H1 (cell line): ENCODE results near the gene TUBA1A. TPM values are rescaled to one million over a fixed set of nuclear protein-coding genes. Genes with fewer than 3 reads are reported as not detected.

ENCODE experiments used
- CTCF ChIA-PET: fragments of 300-600 bp; sonication (Branson Sonifier 250); formaldehyde crosslinking; loops from one replicate; lab custom pipeline; 2021; ENCODE audit not compliant: partially characterized antibody; lab: Charles Lee
- POLR2A ChIA-PET: fragments of 300-600 bp; sonication (Branson Sonifier 250); formaldehyde crosslinking; loops from one replicate; lab custom pipeline; 2021; ENCODE audit warnings: inconsistent platforms; ENCODE audit not compliant: partially characterized antibody; lab: Charles Lee
- DNase-seq, 2 experiments: peaks; one replicate each; pipeline versions ENCODE4 v3.0.0 to v3.0.0-alpha.2; 2010 to 2022; ENCODE audit warnings: low spot score in 2 of 2, low read depth in 1 of 2, mixed read lengths in 1 of 2
- FAIRE-seq: peaks from 2 replicates; lab custom pipeline; 2011; peaks lifted over from hg19 to GRCh38; lab: Jason Lieb, UNC
- H2AFZ ChIP-seq: 2 replicates; pipeline ENCODE4 v1.8.1; 2012; ENCODE audit warnings: low read length, inconsistent platforms
- H2AK5ac ChIP-seq: 2 replicates; pipeline ENCODE4 v1.6.1; 2013; ENCODE audit warnings: low read depth, low read length
- H2BK120ac ChIP-seq: replicated peaks from 2 replicates; pipeline ENCODE3; 2013; ENCODE audit warnings: low read depth, low read length, inconsistent platforms
- H2BK12ac ChIP-seq: 2 replicates; pipeline ENCODE4 v1.6.1; 2013; ENCODE audit warnings: low read depth, low read length
- H2BK15ac ChIP-seq: 2 replicates; pipeline ENCODE4 v1.6.1; 2013; ENCODE audit warnings: low read length
- H2BK20ac ChIP-seq: 2 replicates; pipeline ENCODE4 v1.6.1; 2013; ENCODE audit warnings: low read length
- H2BK5ac ChIP-seq: 2 replicates; pipeline ENCODE4 v1.6.1; 2013; ENCODE audit warnings: low read depth, low read length
- H3K14ac ChIP-seq: 2 replicates; pipeline ENCODE4 v1.6.1; 2013; ENCODE audit warnings: inconsistent platforms; ENCODE audit not compliant: insufficient read length
- H3K18ac ChIP-seq: 2 replicates; pipeline ENCODE4 v1.6.1; 2013; ENCODE audit warnings: low read length; ENCODE audit errors: extremely low read depth
- H3K23ac ChIP-seq: 2 replicates; pipeline ENCODE4 v1.6.1; 2013; ENCODE audit warnings: inconsistent platforms; ENCODE audit not compliant: insufficient read length
- H3K23me2 ChIP-seq: 2 replicates; pipeline ENCODE4 v1.6.1; 2013; ENCODE audit warnings: low read depth, low read length
- H3K27ac ChIP-seq: 2 replicates; pipeline ENCODE4 v1.6.1; 2011; ENCODE audit warnings: low read depth, low read length, inconsistent platforms
- H3K27me3 ChIP-seq, 4 experiments: replicated peaks in 1 of 4; 1 replicate in 1 of 4; 2 replicates in 3 of 4; pipeline versions ENCODE4 v1.6.1 to v1.8.1; 2011 to 2013; ENCODE audit warnings: low read length in 3 of 4, mild to moderate bottlenecking in 3 of 4, inconsistent platforms in 2 of 4, mixed read lengths in 2 of 4, moderate library complexity in 1 of 4; ENCODE audit not compliant: control insufficient read depth in 3 of 4, insufficient read depth in 3 of 4; ENCODE audit errors: extremely low read depth in 1 of 4
- H3K36me3 ChIP-seq, 4 experiments: 2 replicates each; pipeline versions ENCODE4 v1.6.1 to v1.8.1; 2011 to 2013; ENCODE audit warnings: mild to moderate bottlenecking in 4 of 4, low read length in 3 of 4, moderate library complexity in 2 of 4, control low read depth in 1 of 4, inconsistent platforms in 1 of 4; ENCODE audit not compliant: insufficient read depth in 4 of 4, control insufficient read depth in 2 of 4
- H3K4ac ChIP-seq: replicated peaks from 2 replicates; pipeline ENCODE3; 2013; ENCODE audit warnings: low read length, low read depth, mixed read lengths, inconsistent platforms; ENCODE audit not compliant: insufficient read length
- H3K4me1 ChIP-seq, 4 experiments: replicated peaks in 1 of 4; 1 replicate in 1 of 4; 2 replicates in 3 of 4; pipeline versions ENCODE4 v1.6.1 to v1.8.1; 2011 to 2013; ENCODE audit warnings: low read length in 3 of 4, inconsistent platforms in 2 of 4, mixed read lengths in 1 of 4; ENCODE audit not compliant: insufficient read depth in 4 of 4, control insufficient read depth in 3 of 4
- H3K4me2 ChIP-seq, 2 experiments: 2 replicates each; pipeline versions ENCODE4 v1.6.1 to v1.8.1; 2011 to 2013; ENCODE audit warnings: low read depth in 2 of 2, low read length in 2 of 2, control low read depth in 1 of 2, inconsistent platforms in 1 of 2, mild to moderate bottlenecking in 1 of 2; ENCODE audit not compliant: insufficient read depth in 1 of 2
- H3K4me3 ChIP-seq, 4 experiments: fragments of 200-600, 300-600 bp in 1 of 4; sonication (generic), shearing (Covaris generic), sonication (Bioruptor Twin) in 1 of 4; 2 replicates each; pipeline versions ENCODE4 v1.5.1 to v1.8.1; 2011 to 2016; ENCODE audit warnings: low read length in 4 of 4, low read depth in 3 of 4, control low read depth in 2 of 4, inconsistent platforms in 2 of 4, mild to moderate bottlenecking in 2 of 4, mixed read lengths in 1 of 4, moderate library complexity in 1 of 4; ENCODE audit not compliant: insufficient read depth in 2 of 4; ENCODE audit errors: extremely low read depth in 1 of 4
- H3K56ac ChIP-seq: replicated peaks from 2 replicates; pipeline ENCODE3; 2013; ENCODE audit warnings: low read depth, mild to moderate bottlenecking, mixed read lengths, low read length, inconsistent platforms; ENCODE audit not compliant: insufficient read length
- H3K79me1 ChIP-seq: 2 replicates; pipeline ENCODE4 v1.6.1; 2013; ENCODE audit warnings: low read depth, low read length, control low read depth
- H3K79me2 ChIP-seq, 2 experiments: 2 replicates each; pipeline versions ENCODE4 v1.6.1 to v1.8.1; 2012 to 2013; ENCODE audit warnings: low read length in 2 of 2, mild to moderate bottlenecking in 2 of 2, inconsistent platforms in 1 of 2; ENCODE audit not compliant: insufficient read depth in 2 of 2, control insufficient read depth in 1 of 2
- H3K9ac ChIP-seq, 4 experiments: replicated peaks in 1 of 4; 1 replicate in 1 of 4; 2 replicates in 3 of 4; pipeline versions ENCODE4 v1.6.1 to v1.8.1; 2011 to 2013; ENCODE audit warnings: low read depth in 3 of 4, low read length in 3 of 4, control low read depth in 2 of 4, mild to moderate bottlenecking in 2 of 4, moderate library complexity in 2 of 4, inconsistent platforms in 1 of 4; ENCODE audit errors: extremely low read depth in 1 of 4
- H3K9me3 ChIP-seq, 2 experiments: 2 replicates each; pipeline versions ENCODE4 v1.6.1 to v1.8.1; 2012 to 2013; ENCODE audit warnings: mild to moderate bottlenecking in 2 of 2, moderate library complexity in 2 of 2, control low read depth in 1 of 2, inconsistent platforms in 1 of 2, low read depth in 1 of 2, low read length in 1 of 2, mixed read lengths in 1 of 2; ENCODE audit not compliant: insufficient read depth in 2 of 2
- H4K20me1 ChIP-seq, 2 experiments: replicated peaks in 1 of 2; 2 replicates each; pipeline versions ENCODE3 to v1.8.1; 2011 to 2013; ENCODE audit warnings: inconsistent platforms in 2 of 2, low read length in 2 of 2, mild to moderate bottlenecking in 1 of 2; ENCODE audit not compliant: insufficient read depth in 2 of 2, control insufficient read depth in 1 of 2
- H4K5ac ChIP-seq: 2 replicates; pipeline ENCODE4 v1.6.1; 2013; ENCODE audit warnings: low read length, low read depth, mixed read lengths, inconsistent platforms; ENCODE audit not compliant: insufficient read length
- H4K8ac ChIP-seq: 2 replicates; pipeline ENCODE4 v1.8.0; 2013; ENCODE audit warnings: mild to moderate bottlenecking, moderate library complexity, low read length, inconsistent platforms; ENCODE audit not compliant: insufficient read depth; ENCODE audit errors: extremely low read depth
- H4K91ac ChIP-seq: replicated peaks from 2 replicates; pipeline ENCODE3; 2013; ENCODE audit warnings: low read length, mixed read lengths, inconsistent platforms; ENCODE audit not compliant: insufficient read length
- ATF2 ChIP-seq: IDR thresholded peaks from 2 replicates; pipeline ENCODE4 v1.6.1; 2012; ENCODE audit warnings: low read length, inconsistent platforms
- CTCF ChIP-seq, 3 experiments: IDR thresholded peaks; 1 replicate in 2 of 3; 2 replicates in 1 of 3; pipeline versions ENCODE4 v1.5.1 to v1.6.1; 2011; ENCODE audit warnings: low read length in 3 of 3, mild to moderate bottlenecking in 3 of 3, inconsistent platforms in 2 of 3, low read depth in 1 of 3, moderate library complexity in 1 of 3; ENCODE audit not compliant: insufficient read depth in 1 of 3; ENCODE audit errors: control extremely low read depth in 1 of 3
- GTF2F1 ChIP-seq: IDR thresholded peaks from 2 replicates; pipeline ENCODE4 v1.6.1; 2012; ENCODE audit warnings: low read depth, low read length, improper control_type of control experiment, borderline replicate concordance
- HDAC2 ChIP-seq, 2 experiments: fragments of 300-600 bp in 1 of 2; sonication (generic) in 1 of 2; IDR thresholded peaks; 2 replicates each; pipeline ENCODE4 v1.6.1; 2011 to 2012; ENCODE audit warnings: low read depth in 2 of 2, low read length in 2 of 2, mild to moderate bottlenecking in 2 of 2, moderate library complexity in 2 of 2, borderline replicate concordance in 1 of 2, inconsistent platforms in 1 of 2
- MAX ChIP-seq: IDR thresholded peaks from 2 replicates; pipeline ENCODE4 v1.6.1; 2012; ENCODE audit warnings: inconsistent platforms
- TAF1 ChIP-seq: IDR thresholded peaks from 2 replicates; pipeline ENCODE4 v1.6.1; 2011; ENCODE audit warnings: mild to moderate bottlenecking, low read depth, low read length
- TBP ChIP-seq: IDR thresholded peaks from 2 replicates; pipeline ENCODE4 v1.6.1; 2011; ENCODE audit warnings: low read depth, low read length, improper control_type of control experiment
- YY1 ChIP-seq: IDR thresholded peaks from 2 replicates; pipeline ENCODE4 v1.6.1; 2011; ENCODE audit warnings: low read depth, mild to moderate bottlenecking, low read length
- WGBS, 2 experiments: shearing (Covaris generic) in 1 of 2; methylation state at CpG; one replicate each; pipeline versions ENCODE4 v1.1.6 to v1.1.7; 2013 to 2015; ENCODE audit warnings: low lambda C conversion rate in 2 of 2, mixed read lengths in 2 of 2, inconsistent platforms in 1 of 2, low coverage in 1 of 2, missing lambda C conversion rate in 1 of 2; ENCODE audit not compliant: insufficient replicate concordance in 2 of 2, insufficient coverage in 1 of 2, insufficient read length in 1 of 2; ENCODE audit errors: extremely low coverage in 1 of 2, missing lambda C conversion rate in 1 of 2; 5-methylcytosine and 5-hydroxymethylcytosine counted together
- polyA plus RNA-seq, 7 experiments: library from polyadenylated mRNA; depleted of rRNA in 3 of 7; stranded (reverse) in 5 of 7; unstranded in 2 of 7; fragments of >200 nt in 5 of 7; fragments of 200-250 nt in 2 of 7; gene quantifications; 1 replicate in 5 of 7; 2 replicates in 1 of 7; 4 replicates in 1 of 7; pipeline versions ENCODE4 v1.2.1 to v1.2.3, GENCODE V29; 2011 to 2013; ENCODE audit warnings: missing spikeins in 2 of 7, mixed read lengths in 2 of 7
- total RNA-seq: library from RNA; stranded (reverse); fragmentation: NEBNext Ultra II Directional; extraction: Animal tissue kit (Norgen Biotek cat#: 25700); gene quantifications from 2 replicates; pipeline ENCODE4 v1.2.1, GENCODE V29; 2021

TUBA1A gene
- total and polyA plus RNA-seq, 2 of the 8 experiments (the other 6 are each of a cell fraction or from before 2014, with no cell fraction given) = 283 to 1,018 TPM

- Histone ChIP-seq H3K4me3 (peak overlapping the region in 2 of 4 experiments; percentile 57 to 93; a peak in 2 of 8 replicates), H3K9me3 (no peaks in the 10 kb centered on the region), H2BK15ac (no peak overlapping the region), H3K27me3 (no peaks in the 10 kb centered on the region), H3K56ac (no peak overlapping the region), H3K9ac (no peak overlapping the region), H2BK20ac (no peak overlapping the region), H3K79me1 (no peaks in the 10 kb centered on the region; the same call in 1 of the 2 replicates), H2BK120ac (no peak overlapping the region), H2AK5ac (no peak overlapping the region), H3K27ac (no peak overlapping the region), H3K23ac (no peak overlapping the region), H3K23me2 (peaks cover 5% of the 10 kb centered on the region; the same call in 1 of the 2 replicates), H2AFZ (no peak overlapping the region), H3K4ac (no peak overlapping the region), H3K14ac (no peak overlapping the region), H3K79me2 (peaks cover 0 to 9% of the 10 kb centered on the region in 2 experiments; a peak in 2 of 4 replicates), H4K5ac (no peak overlapping the region), H3K4me2 (peak overlapping the region in 1 of 2 experiments; percentile 69; a peak in 2 of 4 replicates), H3K18ac (no peak overlapping the region), H4K8ac (no peak overlapping the region), H4K20me1 (peaks cover 0 to 4% of the 10 kb centered on the region in 2 experiments), H2BK12ac (no peak overlapping the region), H3K4me1 (no peaks in the 10 kb centered on the region; a peak in 2 of 7 replicates), H2BK5ac (no peak overlapping the region), H4K91ac (no peak overlapping the region), H3K36me3 (peaks cover 2 to 22% (median 8%) of the 10 kb centered on the region in 4 experiments; a peak in 5 of 8 replicates)
- ChIA-PET CTCF (interaction anchor here (0.6 kb wide), 1 partner anchor 78 kb away, joined by 3 read pairs; no protein-coding TSS in a partner anchor), POLR2A (interaction anchor here (0.9 to 4.1 kb wide), 5 partner anchors 9 to 99 kb away, joined by 4 to 41 read pairs (median 7); partner anchors contain the start of gene TUBA1B)
- DNase-seq (no peak), FAIRE-seq (no peak)
- WGBS, 2 experiments = 88% methylated on average over 5 of the region's 5 CpGs; no CpG with 5 or more reads in 1 of the 2 experiments
- no peak for TF ChIP-seq ATF2
- no peak for TF ChIP-seq CTCF (IDR thresholded peaks at IDR 0.05; ENCODE audit: control extremely low read depth in 1 of 3, insufficient read depth in 1 of 3, low read depth in 1 of 3, low read length in 3 of 3)
- TF ChIP-seq YY1 = no peak
- TF ChIP-seq TBP = no peak
- TF ChIP-seq MAX = no peak
- TF ChIP-seq HDAC2 (IDR thresholded peaks at IDR 0.05; ENCODE audit: borderline replicate concordance in 1 of 2, low read depth in 2 of 2, low read length in 2 of 2) = no peak
- no peak for TF ChIP-seq GTF2F1
- TF ChIP-seq TAF1 = no peak
Measured at GRCh38 chr12:49187184-49187583, 1.7 kb downstream of the TUBA1A start.
